Breast epithelium (tissue), 4 donors: ENCODE measurements around the gene C4orf51. TPM values are rescaled to one million over a fixed set of nuclear protein-coding genes. Genes with fewer than 3 reads are reported as not detected.

Experiments
- DNase-seq, 2 donors: peaks; one replicate each; pipeline ENCODE4 v3.0.0-alpha.2; 2019; ENCODE audit warnings: low spot score in 2 of 2
- H3K27ac ChIP-seq, 2 donors: fragments of 200-600 bp; sonication (generic) in 1 of 2; one replicate each; pipeline ENCODE4 v1.5.1; 2016 to 2019; ENCODE audit warnings: mild to moderate bottlenecking in 1 of 2
- H3K27me3 ChIP-seq, 2 donors: fragments of 200-600 bp; sonication (generic) in 1 of 2; one replicate each; pipeline versions ENCODE4 v1.5.1 to v1.6.0; 2017 to 2019; ENCODE audit warnings: control low read depth in 1 of 2, mild to moderate bottlenecking in 1 of 2
- H3K36me3 ChIP-seq: fragments of 200-600 bp; one replicate; pipeline ENCODE4 v1.5.1; 2019
- H3K4me1 ChIP-seq, 2 donors: fragments of 200-600 bp; sonication (generic); one replicate each; pipeline ENCODE4 v1.5.1; 2016 to 2019; ENCODE audit warnings: control low read depth in 1 of 2
- H3K4me3 ChIP-seq, 3 donors: fragments of 200-600 bp; sonication (generic); 1 replicate in 2 of 3; 2 replicates in 1 of 3; pipeline ENCODE4 v1.5.1; 2016 to 2019; ENCODE audit warnings: mild to moderate bottlenecking in 3 of 3, moderate library complexity in 2 of 3
- H3K9me3 ChIP-seq, 2 donors: fragments of 200-600 bp; sonication (generic) in 1 of 2; one replicate each; pipeline ENCODE4 v1.5.1; 2016 to 2019; ENCODE audit warnings: control low read depth in 1 of 2
- CTCF ChIP-seq, 3 donors: fragments of 450-650 bp; IDR thresholded peaks; one replicate each; pipeline ENCODE4 v1.5.1; 2016 to 2017; ENCODE audit warnings: antibody characterized with exemption in 3 of 3, mild to moderate bottlenecking in 3 of 3, moderate library complexity in 3 of 3
- POLR2A ChIP-seq: fragments of 450-650 bp; IDR thresholded peaks from one replicate; pipeline ENCODE4 v1.6.1; 2016; ENCODE audit warnings: antibody characterized with exemption, mild to moderate bottlenecking, moderate library complexity
- POLR2AphosphoS5 ChIP-seq, 3 donors: sonication (generic); formaldehyde crosslinking; IDR thresholded peaks; one replicate each; pipeline ENCODE4 v1.6.1; 2017; ENCODE audit warnings: antibody characterized with exemption in 3 of 3
- intact Hi-C: fragments of 100-400 bp; cut with DNase I; formaldehyde crosslinking; loops from one replicate; pipeline ENCODE4 v1.15.1; 2023; ENCODE audit warnings: low total_unique reads
- total RNA-seq, 3 donors: library from RNA; depleted of rRNA; stranded (reverse); fragments of >200 nt; gene quantifications; one replicate each; pipeline ENCODE4 v1.1.0, GENCODE V29; 2016

The C4orf51 gene
- total RNA-seq, 3 donors from 2014 or later = not detected

DNA sequence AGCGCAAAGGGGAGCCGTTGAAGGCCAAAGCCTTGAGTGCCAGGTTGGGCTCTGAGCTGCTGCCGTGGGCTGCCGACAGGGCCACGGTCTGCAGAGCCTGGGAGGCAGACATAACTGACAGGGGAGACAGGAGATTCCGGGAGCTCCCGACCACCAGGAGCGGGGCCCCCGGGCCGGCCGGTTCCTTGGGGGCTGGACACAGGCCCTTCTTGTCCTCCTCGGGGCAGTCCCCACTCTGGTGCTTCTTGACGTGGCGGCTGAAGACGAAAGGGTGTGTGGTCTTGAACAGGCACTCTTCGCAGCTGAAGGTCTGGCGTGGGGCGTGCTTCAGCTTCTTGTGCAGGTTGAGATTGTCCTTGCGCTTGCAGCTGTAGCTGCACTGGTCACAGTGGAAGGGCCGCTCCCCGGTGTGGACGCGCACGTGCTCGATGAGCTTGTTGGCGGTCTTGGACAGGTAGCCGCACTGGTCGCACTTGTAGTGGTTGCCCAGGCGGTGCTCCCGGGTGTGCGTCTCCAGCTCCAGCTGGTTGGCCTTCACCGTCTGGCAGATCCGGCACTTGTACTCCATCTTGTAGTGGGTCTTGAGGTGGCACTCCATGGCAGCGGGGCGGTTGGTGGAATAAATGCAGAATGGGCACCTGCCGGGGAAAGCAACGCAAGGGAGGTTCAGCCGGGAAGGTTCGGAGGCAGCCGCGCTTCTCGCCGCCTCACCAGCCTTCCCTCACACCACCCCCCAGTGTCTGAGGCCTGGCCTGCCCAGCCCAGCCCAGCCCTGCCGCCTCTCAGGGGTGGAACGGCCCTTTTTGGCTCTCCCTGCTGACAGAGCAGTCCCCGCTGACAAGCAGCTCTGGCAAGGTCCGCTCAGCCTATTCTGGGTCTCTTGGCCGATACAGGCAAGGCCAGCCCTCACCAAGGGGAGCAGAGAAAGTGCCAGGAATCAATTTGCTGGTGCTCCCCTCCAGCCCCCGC lies 81.3 kb downstream of the C4orf51 start:
- Histone ChIP-seq H3K4me3 (no peak overlapping the region), H3K4me1 (no peaks in the 10 kb centered on the region), H3K36me3 (peaks cover 5% of the 10 kb centered on the region), H3K27ac (no peak overlapping the region), H3K9me3 (no peaks in the 10 kb centered on the region), H3K27me3 (no peaks in the 10 kb centered on the region)
- no peak for DNase-seq
- no peak for TF ChIP-seq POLR2A
- no peak for TF ChIP-seq POLR2AphosphoS5 (IDR thresholded peaks at IDR 0.05)
- no peak for TF ChIP-seq CTCF (IDR thresholded peaks at IDR 0.05)
- intact Hi-C loops = no loop called here

GRCh38 chr4:145762719-145763118 lies 82.8 kb downstream of the C4orf51 start:
- H3K4me1 ChIP-seq = no peaks in the 10 kb centered on the region
- H3K9me3 ChIP-seq = no peaks in the 10 kb centered on the region
- no peak for TF ChIP-seq POLR2AphosphoS5 (IDR thresholded peaks at IDR 0.05)
- no peak for TF ChIP-seq POLR2A
- no peak for TF ChIP-seq CTCF (IDR thresholded peaks at IDR 0.05)
- no peaks in the 10 kb centered on the region for H3K27me3 ChIP-seq
- peaks cover 5% of the 10 kb centered on the region for H3K36me3 ChIP-seq
- no peak overlapping the region for H3K27ac ChIP-seq
- intact Hi-C loops = no loop called here
- DNase-seq = no peak
- no peak overlapping the region for H3K4me3 ChIP-seq

GRCh38 chr4:145763399-145763798 lies 83.5 kb downstream of the C4orf51 start:
- H3K27ac ChIP-seq = no peak overlapping the region
- TF ChIP-seq POLR2AphosphoS5 (IDR thresholded peaks at IDR 0.05) (no peak), CTCF (IDR thresholded peaks at IDR 0.05) (no peak), POLR2A (no peak)
- peaks cover 5% of the 10 kb centered on the region for H3K36me3 ChIP-seq
- no peaks in the 10 kb centered on the region for H3K27me3 ChIP-seq
- no peak for DNase-seq
- H3K9me3 ChIP-seq = no peaks in the 10 kb centered on the region
- no peaks in the 10 kb centered on the region for H3K4me1 ChIP-seq
- intact Hi-C loops = no loop called here
- no peak overlapping the region for H3K4me3 ChIP-seq

- Histone ChIP-seq H3K4me3 (no peak overlapping the region), H3K9me3 (no peaks in the 10 kb centered on the region), H3K36me3 (peaks cover 1% of the 10 kb centered on the region), H3K27ac (no peak overlapping the region), H3K27me3 (no peaks in the 10 kb centered on the region), H3K4me1 (no peaks in the 10 kb centered on the region)
- no peak for TF ChIP-seq CTCF (IDR thresholded peaks at IDR 0.05)
- no peak for DNase-seq
- intact Hi-C loops = no loop called here
Observed at GRCh38 chr4:145766273-145766672, 86.3 kb downstream of the C4orf51 start.

- H3K36me3 ChIP-seq = no peaks in the 10 kb centered on the region
- H3K27me3 ChIP-seq = no peaks in the 10 kb centered on the region
- TF ChIP-seq POLR2A (no peak), POLR2AphosphoS5 (IDR thresholded peaks at IDR 0.05) (no peak), CTCF (IDR thresholded peaks at IDR 0.05) (no peak)
- no peaks in the 10 kb centered on the region for H3K4me1 ChIP-seq
- no peak overlapping the region for H3K4me3 ChIP-seq
- no peak for DNase-seq
- no peaks in the 10 kb centered on the region for H3K9me3 ChIP-seq
- intact Hi-C loops = no loop called here
- no peak overlapping the region for H3K27ac ChIP-seq
Observed at GRCh38 chr4:145769450-145770037, 89.6 kb downstream of the C4orf51 start.
